ENCODE data around the gene AIP.

GRCh38 chr11:67448220-67448609, 34.6 kb upstream of the AIP start:
- TF ChIP-seq PKNOX1 (IDR thresholded peaks at IDR 0.05) (no peak), ELF4 (IDR thresholded peaks at IDR 0.05) (no peak), HDGF (IDR thresholded peaks at IDR 0.05; ENCODE audit: borderline replicate concordance) (no peak), SP1 (IDR thresholded peaks at IDR 0.05) (no peak), FOXM1 (IDR thresholded peaks at IDR 0.05; ENCODE audit: borderline replicate concordance) (no peak), FOXA1 (IDR thresholded peaks at IDR 0.05) (no peak), ZNF384 (IDR thresholded peaks at IDR 0.05) (no peak), SUZ12 (IDR thresholded peaks at IDR 0.05) (no peak), ARNT (IDR thresholded peaks at IDR 0.05) (no peak), NFRKB (IDR thresholded peaks at IDR 0.05) (no peak), TARDBP (IDR thresholded peaks at IDR 0.05) (no peak), BHLHE40 (IDR thresholded peaks at IDR 0.05; ENCODE audit: borderline replicate concordance) (no peak), L3MBTL2 (conservative IDR thresholded peaks at IDR 0.05) (no peak), CTBP1 (IDR thresholded peaks at IDR 0.05; ENCODE audit: borderline replicate concordance) (no peak)

Data from HEK293T (cell line).